ENCODE data around the gene PDP2.

The PDP2 gene

GRCh38 chr16:66904846-66905632 is 24.7 kb downstream of the PDP2 start:
- peaks cover 0 to 3% (median under 1%) of the 10 kb centered on the region in 4 experiments for H3K4me1 ChIP-seq (ENCODE audit: control extremely low read depth in 1 of 4, control insufficient read depth in 4 of 4, insufficient read depth in 4 of 4, low read length in 3 of 4)
- ChIA-PET CTCF (interaction anchor here (0.9 to 30.6 kb wide), 6 partner anchors 9 to 70 kb away, joined by 4 to 473 read pairs (median 7); partner anchors contain the start of genes CDH16 and RRAD), POLR2A (interaction anchor here (0.5 kb wide), 1 partner anchor 148 kb away, joined by 3 read pairs; no protein-coding TSS in a partner anchor)
- no peak overlapping the region for H3K27ac ChIP-seq (ENCODE audit: insufficient read depth in 1 of 2, low read depth in 1 of 2, low read length in 2 of 2, poor library complexity in 1 of 2, severe bottlenecking in 2 of 2)
- H3K27me3 ChIP-seq (replicated peaks in 2 of 5; ENCODE audit: control insufficient read depth in 4 of 5, insufficient read depth in 5 of 5, low read length in 4 of 5): peaks cover 0 to 7% (median 0%) of the 10 kb centered on the region in 5 experiments
- H3K9me3 ChIP-seq (ENCODE audit: control extremely low read depth in 1 of 5, control insufficient read depth in 4 of 5, insufficient read depth in 2 of 5, low read depth in 1 of 5, low read length in 4 of 5): no peaks in the 10 kb centered on the region
- no peaks in the 10 kb centered on the region for H3K36me3 ChIP-seq (ENCODE audit: control insufficient read depth in 4 of 4, insufficient read depth in 4 of 4, low read length in 3 of 4)
- H3K4me3 ChIP-seq (ENCODE audit: control insufficient read depth in 1 of 7, extremely low read depth in 1 of 7, insufficient read depth in 4 of 7, low read depth in 2 of 7, low read length in 6 of 7): no peak overlapping the region
- 98% methylated on average over 8 of the region's 16 CpGs for WGBS (ENCODE audit: insufficient coverage)
- no peak for DNase-seq

- ChIA-PET CTCF (interaction anchor here (0.6 to 30.6 kb wide), 5 partner anchors 10 to 71 kb away, joined by 3 to 473 read pairs (median 5); partner anchors contain the start of genes CDH16 and RRAD), POLR2A (no interaction called here)
- Histone ChIP-seq H3K36me3 (ENCODE audit: control insufficient read depth in 4 of 4, insufficient read depth in 4 of 4, low read length in 3 of 4) (no peaks in the 10 kb centered on the region), H3K27ac (ENCODE audit: insufficient read depth in 1 of 2, low read depth in 1 of 2, low read length in 2 of 2, poor library complexity in 1 of 2, severe bottlenecking in 2 of 2) (no peak overlapping the region), H3K4me3 (ENCODE audit: control insufficient read depth in 1 of 7, extremely low read depth in 1 of 7, insufficient read depth in 4 of 7, low read depth in 2 of 7, low read length in 6 of 7) (no peak overlapping the region), H3K4me1 (ENCODE audit: control extremely low read depth in 1 of 4, control insufficient read depth in 4 of 4, insufficient read depth in 4 of 4, low read length in 3 of 4) (no peaks in the 10 kb centered on the region), H3K27me3 (replicated peaks in 2 of 5; ENCODE audit: control insufficient read depth in 4 of 5, insufficient read depth in 5 of 5, low read length in 4 of 5) (peaks cover 0 to 7% (median 0%) of the 10 kb centered on the region in 5 experiments), H3K9me3 (ENCODE audit: control extremely low read depth in 1 of 5, control insufficient read depth in 4 of 5, insufficient read depth in 2 of 5, low read depth in 1 of 5, low read length in 4 of 5) (no peaks in the 10 kb centered on the region)
- peak in 1 of 3 donors; percentile 36 for DNase-seq
- 92% methylated on average over 11 of the region's 11 CpGs for WGBS (ENCODE audit: insufficient coverage)
Measured at GRCh38 chr16:66905633-66906539, 25.6 kb downstream of the PDP2 start.

GRCh38 chr16:66906916-66907836 is 26.9 kb downstream of the PDP2 start:
- no peaks in the 10 kb centered on the region for H3K9me3 ChIP-seq (ENCODE audit: control extremely low read depth in 1 of 5, control insufficient read depth in 4 of 5, insufficient read depth in 2 of 5, low read depth in 1 of 5, low read length in 4 of 5)
- H3K4me3 ChIP-seq (ENCODE audit: control insufficient read depth in 1 of 7, extremely low read depth in 1 of 7, insufficient read depth in 4 of 7, low read depth in 2 of 7, low read length in 6 of 7): no peak overlapping the region
- no peak overlapping the region for H3K27ac ChIP-seq (ENCODE audit: insufficient read depth in 1 of 2, low read depth in 1 of 2, low read length in 2 of 2, poor library complexity in 1 of 2, severe bottlenecking in 2 of 2)
- DNase-seq: no peak
- ChIA-PET POLR2A (no interaction called here), CTCF (interaction anchor here (1.0 to 30.6 kb wide), 5 partner anchors 11 to 47 kb away, joined by 3 to 473 read pairs (median 8); partner anchors contain the start of genes CDH16 and RRAD)
- H3K27me3 ChIP-seq (replicated peaks in 2 of 5; ENCODE audit: control insufficient read depth in 4 of 5, insufficient read depth in 5 of 5, low read length in 4 of 5): peaks cover 0 to 7% (median 0%) of the 10 kb centered on the region in 5 experiments
- no peaks in the 10 kb centered on the region for H3K36me3 ChIP-seq (ENCODE audit: control insufficient read depth in 4 of 4, insufficient read depth in 4 of 4, low read length in 3 of 4)
- 85% methylated on average over 6 of the region's 7 CpGs for WGBS (ENCODE audit: insufficient coverage)
- no peaks in the 10 kb centered on the region for H3K4me1 ChIP-seq (ENCODE audit: control extremely low read depth in 1 of 4, control insufficient read depth in 4 of 4, insufficient read depth in 4 of 4, low read length in 3 of 4)

- CTCF ChIA-PET: interaction anchor here (1.9 to 30.6 kb wide), 3 partner anchors 11 to 16 kb away, joined by 8 to 473 read pairs (median 11); partner anchors contain the start of genes CDH16 and RRAD
Measured at GRCh38 chr16:66908116-66908515, 27.8 kb downstream of the PDP2 start.

GRCh38 chr16:66908762-66909559 is 28.6 kb downstream of the PDP2 start:
- H3K4me3 ChIP-seq (ENCODE audit: control insufficient read depth in 1 of 7, extremely low read depth in 1 of 7, insufficient read depth in 4 of 7, low read depth in 2 of 7, low read length in 6 of 7): no peak overlapping the region
- H3K9me3 ChIP-seq (ENCODE audit: control extremely low read depth in 1 of 5, control insufficient read depth in 4 of 5, insufficient read depth in 2 of 5, low read depth in 1 of 5, low read length in 4 of 5): no peaks in the 10 kb centered on the region
- no peaks in the 10 kb centered on the region for H3K4me1 ChIP-seq (ENCODE audit: control extremely low read depth in 1 of 4, control insufficient read depth in 4 of 4, insufficient read depth in 4 of 4, low read length in 3 of 4)
- CTCF ChIA-PET: interaction anchor here (20.4 to 30.6 kb wide), 2 partner anchors 10 kb away, joined by 473 read pairs; partner anchors contain the start of genes CDH16 and RRAD
- no peak overlapping the region for H3K27ac ChIP-seq (ENCODE audit: insufficient read depth in 1 of 2, low read depth in 1 of 2, low read length in 2 of 2, poor library complexity in 1 of 2, severe bottlenecking in 2 of 2)
- no peak for DNase-seq
- no peaks in the 10 kb centered on the region for H3K36me3 ChIP-seq (ENCODE audit: control insufficient read depth in 4 of 4, insufficient read depth in 4 of 4, low read length in 3 of 4)
- POLR2A ChIA-PET: interaction anchor here (0.6 kb wide), 2 partner anchors 149 to 230 kb away, joined by 3 read pairs; no protein-coding TSS in a partner anchor
- WGBS (ENCODE audit: insufficient coverage): 90% methylated on average over 6 of the region's 14 CpGs
- peaks cover 0 to 7% (median 0%) of the 10 kb centered on the region in 5 experiments for H3K27me3 ChIP-seq (replicated peaks in 2 of 5; ENCODE audit: control insufficient read depth in 4 of 5, insufficient read depth in 5 of 5, low read length in 4 of 5)

More at GRCh38 chr16:66908116-66908515, 27.8 kb downstream of the PDP2 start:
- Histone ChIP-seq H3K27me3 (replicated peaks in 2 of 5; ENCODE audit: control insufficient read depth in 4 of 5, insufficient read depth in 5 of 5, low read length in 4 of 5) (peaks cover 0 to 7% (median 0%) of the 10 kb centered on the region in 5 experiments), H3K9me3 (ENCODE audit: control extremely low read depth in 1 of 5, control insufficient read depth in 4 of 5, insufficient read depth in 2 of 5, low read depth in 1 of 5, low read length in 4 of 5) (no peaks in the 10 kb centered on the region), H3K4me3 (ENCODE audit: control insufficient read depth in 1 of 7, extremely low read depth in 1 of 7, insufficient read depth in 4 of 7, low read depth in 2 of 7, low read length in 6 of 7) (no peak overlapping the region), H3K4me1 (ENCODE audit: control extremely low read depth in 1 of 4, control insufficient read depth in 4 of 4, insufficient read depth in 4 of 4, low read length in 3 of 4) (no peaks in the 10 kb centered on the region), H3K27ac (ENCODE audit: insufficient read depth in 1 of 2, low read depth in 1 of 2, low read length in 2 of 2, poor library complexity in 1 of 2, severe bottlenecking in 2 of 2) (no peak overlapping the region), H3K36me3 (ENCODE audit: control insufficient read depth in 4 of 4, insufficient read depth in 4 of 4, low read length in 3 of 4) (no peaks in the 10 kb centered on the region)
- 93% methylated on average over 3 of the region's 3 CpGs for WGBS (ENCODE audit: insufficient coverage)
- POLR2A ChIA-PET: no interaction called here
- DNase-seq: no peak

Measured in common myeloid progenitor, CD34-positive (primary cell).